ENCODE measurements around the gene GTF3C1.

Gene GTF3C1

GRCh38 chr16:27472091-27473020, 77.4 kb downstream of the GTF3C1 start:
- no peak for TF ChIP-seq JUND (IDR thresholded peaks at IDR 0.05; ENCODE audit: low read depth)
- in situ Hi-C loops (cut with HindIII; ENCODE audit: low pct_unique_long_range_greater_than_20kb, low sequenced_read_pairs), result no loop called here
- no peak for DNase-seq (ENCODE audit: low read depth in 1 of 2, low spot score in 1 of 2)

- TF ChIP-seq JUND (IDR thresholded peaks at IDR 0.05; ENCODE audit: low read depth), result no peak
- in situ Hi-C loops (cut with HindIII; ENCODE audit: low pct_unique_long_range_greater_than_20kb, low sequenced_read_pairs), result no loop called here
- no peak for DNase-seq (ENCODE audit: low read depth in 1 of 2, low spot score in 1 of 2)
Measured at GRCh38 chr16:27471661-27472060, 78.1 kb downstream of the GTF3C1 start.

- TF ChIP-seq JUND (IDR thresholded peaks at IDR 0.05; ENCODE audit: low read depth), result no peak
- no peak for DNase-seq (ENCODE audit: low read depth in 1 of 2, low spot score in 1 of 2)
- in situ Hi-C loops (cut with HindIII; ENCODE audit: low pct_unique_long_range_greater_than_20kb, low sequenced_read_pairs), result no loop called here
Measured at GRCh38 chr16:27470567-27471431, 78.9 kb downstream of the GTF3C1 start.

GRCh38 chr16:27468941-27469531, 80.7 kb downstream of the GTF3C1 start:
- no peak for DNase-seq (ENCODE audit: low read depth in 1 of 2, low spot score in 1 of 2)
- no peak for TF ChIP-seq JUND (IDR thresholded peaks at IDR 0.05; ENCODE audit: low read depth)
- in situ Hi-C loops (cut with HindIII; ENCODE audit: low pct_unique_long_range_greater_than_20kb, low sequenced_read_pairs), result no loop called here

- no peak for TF ChIP-seq JUND (IDR thresholded peaks at IDR 0.05; ENCODE audit: low read depth)
- no peak for DNase-seq (ENCODE audit: low read depth in 1 of 2, low spot score in 1 of 2)
- in situ Hi-C loops (cut with HindIII; ENCODE audit: low pct_unique_long_range_greater_than_20kb, low sequenced_read_pairs), result no loop called here
Measured at GRCh38 chr16:27465483-27465879, 84.2 kb downstream of the GTF3C1 start.

GRCh38 chr16:27464626-27465482, 84.9 kb downstream of the GTF3C1 start:
- in situ Hi-C loops (cut with HindIII; ENCODE audit: low pct_unique_long_range_greater_than_20kb, low sequenced_read_pairs), result no loop called here
- TF ChIP-seq JUND (IDR thresholded peaks at IDR 0.05; ENCODE audit: low read depth), result no peak
- no peak for DNase-seq (ENCODE audit: low read depth in 1 of 2, low spot score in 1 of 2)

GRCh38 chr16:27463741-27464591, 85.7 kb downstream of the GTF3C1 start:
- in situ Hi-C loops (cut with HindIII; ENCODE audit: low pct_unique_long_range_greater_than_20kb, low sequenced_read_pairs), result no loop called here
- no peak for DNase-seq (ENCODE audit: low read depth in 1 of 2, low spot score in 1 of 2)
- TF ChIP-seq JUND (IDR thresholded peaks at IDR 0.05; ENCODE audit: low read depth), result no peak

- in situ Hi-C loops (cut with HindIII; ENCODE audit: low pct_unique_long_range_greater_than_20kb, low sequenced_read_pairs), result no loop called here
- DNase-seq (ENCODE audit: low read depth in 1 of 2, low spot score in 1 of 2), result no peak
- no peak for TF ChIP-seq JUND (IDR thresholded peaks at IDR 0.05; ENCODE audit: low read depth)
Measured at GRCh38 chr16:27462846-27463682, 86.6 kb downstream of the GTF3C1 start.

GRCh38 chr16:27462200-27462845, 87.4 kb downstream of the GTF3C1 start:
- no peak for TF ChIP-seq JUND (IDR thresholded peaks at IDR 0.05; ENCODE audit: low read depth)
- in situ Hi-C loops (cut with HindIII; ENCODE audit: low pct_unique_long_range_greater_than_20kb, low sequenced_read_pairs), result no loop called here
- no peak for DNase-seq (ENCODE audit: low read depth in 1 of 2, low spot score in 1 of 2)

All from T47D (cell line).